ENCODE measurements around the gene LYZL1. TPM values are rescaled to one million over a fixed set of nuclear protein-coding genes. Genes with fewer than 3 reads are reported as not detected.

LYZL1 gene
- total and polyA plus RNA-seq, 9 of the 15 experiments (the other 6 are each of a cell fraction or from before 2014, with no cell fraction given): not detected

- TF ChIP-seq, protein P1, sequence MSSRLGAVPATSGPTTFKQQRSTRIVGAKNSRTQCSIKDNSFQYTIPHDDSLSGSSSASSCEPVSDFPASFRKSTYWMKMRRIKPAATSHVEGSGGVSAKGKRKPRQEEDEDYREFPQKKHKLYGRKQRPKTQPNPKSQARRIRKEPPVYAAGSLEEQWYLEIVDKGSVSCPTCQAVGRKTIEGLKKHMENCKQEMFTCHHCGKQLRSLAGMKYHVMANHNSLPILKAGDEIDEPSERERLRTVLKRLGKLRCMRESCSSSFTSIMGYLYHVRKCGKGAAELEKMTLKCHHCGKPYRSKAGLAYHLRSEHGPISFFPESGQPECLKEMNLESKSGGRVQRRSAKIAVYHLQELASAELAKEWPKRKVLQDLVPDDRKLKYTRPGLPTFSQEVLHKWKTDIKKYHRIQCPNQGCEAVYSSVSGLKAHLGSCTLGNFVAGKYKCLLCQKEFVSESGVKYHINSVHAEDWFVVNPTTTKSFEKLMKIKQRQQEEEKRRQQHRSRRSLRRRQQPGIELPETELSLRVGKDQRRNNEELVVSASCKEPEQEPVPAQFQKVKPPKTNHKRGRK (tag; IDR thresholded peaks at IDR 0.05): peak; percentile 99
- TF ChIP-seq ATF1 (CRISPR knock-in tag; IDR thresholded peaks at IDR 0.05) (no peak), ATF1 (tag; IDR thresholded peaks at IDR 0.05) (peak; percentile 64), DMBX1 (CRISPR knock-in tag; IDR thresholded peaks at IDR 0.05; ENCODE audit: borderline replicate concordance) (no peak), ADNP (tag; IDR thresholded peaks at IDR 0.05) (no peak), PRDM10 (IDR thresholded peaks at IDR 0.05; ENCODE audit: partially characterized antibody) (peak; percentile 70), RFX7 (CRISPR knock-in tag; IDR thresholded peaks at IDR 0.05) (no peak), NCOR1 (IDR thresholded peaks at IDR 0.05) (peak; percentile 68), TEAD1 (CRISPR knock-in tag; IDR thresholded peaks at IDR 0.05) (peak in 1 of 2 experiments; percentile 84; a peak in 1 of 4 replicates), TFAP4 (CRISPR knock-in tag; IDR thresholded peaks at IDR 0.05; ENCODE audit: borderline replicate concordance) (peak; percentile 38; the same call in 1 of the 2 replicates), HIVEP1 (CRISPR knock-in tag; IDR thresholded peaks at IDR 0.05) (no peak), SMAD4 (CRISPR knock-in tag; conservative IDR thresholded peaks at IDR 0.05) (peak; percentile 98), NRF1 (conservative IDR thresholded peaks at IDR 0.05 in 1 of 2, IDR thresholded peaks at IDR 0.05 in 1 of 2) (peak in 1 of 2 experiments; percentile 22; a peak in 1 of 4 replicates), TBL1XR1 (IDR thresholded peaks at IDR 0.05; ENCODE audit: low read length in 2 of 2) (peak in 1 of 2 experiments; percentile 91; a peak in 2 of 4 replicates), CREB1 (IDR thresholded peaks at IDR 0.05) (no peak), CREB1 (CRISPR knock-in tag; IDR thresholded peaks at IDR 0.05) (no peak), ESRRA (IDR thresholded peaks at IDR 0.05; ENCODE audit: borderline replicate concordance, low read depth) (peak; percentile 60; the same call in 1 of the 2 replicates), ZNF3 (CRISPR knock-in tag; IDR thresholded peaks at IDR 0.05) (no peak), RBM25 (IDR thresholded peaks at IDR 0.05; ENCODE audit: low read depth, low read length, severe bottlenecking) (no peak)
- TF ChIP-seq, protein P2, sequence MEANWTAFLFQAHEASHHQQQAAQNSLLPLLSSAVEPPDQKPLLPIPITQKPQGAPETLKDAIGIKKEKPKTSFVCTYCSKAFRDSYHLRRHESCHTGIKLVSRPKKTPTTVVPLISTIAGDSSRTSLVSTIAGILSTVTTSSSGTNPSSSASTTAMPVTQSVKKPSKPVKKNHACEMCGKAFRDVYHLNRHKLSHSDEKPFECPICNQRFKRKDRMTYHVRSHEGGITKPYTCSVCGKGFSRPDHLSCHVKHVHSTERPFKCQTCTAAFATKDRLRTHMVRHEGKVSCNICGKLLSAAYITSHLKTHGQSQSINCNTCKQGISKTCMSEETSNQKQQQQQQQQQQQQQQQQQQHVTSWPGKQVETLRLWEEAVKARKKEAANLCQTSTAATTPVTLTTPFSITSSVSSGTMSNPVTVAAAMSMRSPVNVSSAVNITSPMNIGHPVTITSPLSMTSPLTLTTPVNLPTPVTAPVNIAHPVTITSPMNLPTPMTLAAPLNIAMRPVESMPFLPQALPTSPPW (CRISPR knock-in tag; IDR thresholded peaks at IDR 0.05): peak; percentile 90
Measured at GRCh38 chr10:29254123-29255046, 34.5 kb upstream of the LYZL1 start (continued).
